Mesenchymal stem cell (in vitro differentiated cells and primary cell): ENCODE results near the gene ITGA2.

Experiments used
- DNase-seq: peaks from one replicate; pipeline ENCODE4 v3.0.0-alpha.2; 2013
- H2AFZ ChIP-seq: one replicate; pipeline ENCODE4 v1.6.1; 2013; ENCODE audit warnings: low read depth, mild to moderate bottlenecking, control low read depth, inconsistent platforms, low read length, moderate library complexity
- H2AK5ac ChIP-seq: 2 replicates; pipeline ENCODE4 v1.6.1; 2013; ENCODE audit warnings: low read length, moderate library complexity, mild to moderate bottlenecking, inconsistent platforms; ENCODE audit not compliant: severe bottlenecking
- H2BK120ac ChIP-seq: one replicate; pipeline ENCODE4 v1.6.1; 2013; ENCODE audit warnings: low read depth, mild to moderate bottlenecking, inconsistent platforms, low read length, moderate library complexity
- H2BK12ac ChIP-seq, 2 experiments: one replicate each; pipeline ENCODE4 v1.6.1; 2013; ENCODE audit warnings: inconsistent platforms in 2 of 2, low read length in 2 of 2, mild to moderate bottlenecking in 2 of 2, moderate library complexity in 2 of 2, control low read depth in 1 of 2
- H2BK15ac ChIP-seq: one replicate; pipeline ENCODE4 v1.6.1; 2013; ENCODE audit warnings: mild to moderate bottlenecking, low read depth, inconsistent platforms; ENCODE audit not compliant: poor library complexity, severe bottlenecking
- H2BK5ac ChIP-seq: 2 replicates; pipeline ENCODE4 v1.6.1; 2013; ENCODE audit warnings: low read depth, mild to moderate bottlenecking, low read length, control low read depth, inconsistent platforms; ENCODE audit not compliant: poor library complexity, severe bottlenecking
- H3K14ac ChIP-seq, 2 experiments: one replicate each; pipeline ENCODE4 v1.6.1; 2013; ENCODE audit warnings: inconsistent platforms in 2 of 2, low read length in 2 of 2, control low read depth in 1 of 2, mild to moderate bottlenecking in 1 of 2, moderate library complexity in 1 of 2
- H3K18ac ChIP-seq, 2 experiments: one replicate each; pipeline ENCODE4 v1.6.1; 2013; ENCODE audit warnings: inconsistent platforms in 2 of 2, low read length in 2 of 2, control low read depth in 1 of 2, low read depth in 1 of 2, mild to moderate bottlenecking in 1 of 2
- H3K23ac ChIP-seq, 2 experiments: one replicate each; pipeline ENCODE4 v1.6.1; 2013; ENCODE audit warnings: inconsistent platforms in 2 of 2, low read length in 2 of 2, mild to moderate bottlenecking in 2 of 2, moderate library complexity in 2 of 2, control low read depth in 1 of 2
- H3K27ac ChIP-seq: 2 replicates; pipeline ENCODE4 v1.5.1; 2013; ENCODE audit warnings: mild to moderate bottlenecking, moderate library complexity, low read length, control low read depth, inconsistent platforms; ENCODE audit not compliant: poor library complexity, severe bottlenecking
- H3K27me3 ChIP-seq, 2 experiments: 2 replicates each; pipeline versions ENCODE4 v1.6.1 to v1.7.0; 2013; ENCODE audit warnings: low read length in 2 of 2, mild to moderate bottlenecking in 2 of 2, moderate library complexity in 2 of 2, control low read depth in 1 of 2, inconsistent platforms in 1 of 2; ENCODE audit not compliant: control insufficient read depth in 1 of 2, insufficient read depth in 1 of 2
- H3K36me3 ChIP-seq, 2 experiments: 2 replicates each; pipeline versions ENCODE4 v1.6.1 to v1.7.0; 2013; ENCODE audit warnings: low read length in 2 of 2, control low read depth in 1 of 2, inconsistent platforms in 1 of 2, low read depth in 1 of 2, mild to moderate bottlenecking in 1 of 2; ENCODE audit not compliant: insufficient read depth in 2 of 2, control insufficient read depth in 1 of 2
- H3K4ac ChIP-seq, 2 experiments: one replicate each; pipeline ENCODE4 v1.6.1; 2013; ENCODE audit warnings: inconsistent platforms in 2 of 2, low read length in 2 of 2, mild to moderate bottlenecking in 2 of 2, moderate library complexity in 2 of 2, control low read depth in 1 of 2, low read depth in 1 of 2
- H3K4me1 ChIP-seq: 2 replicates; pipeline ENCODE4 v1.6.1; 2013; ENCODE audit warnings: low read depth, low read length, control low read depth; ENCODE audit not compliant: control insufficient read depth, insufficient read depth
- H3K4me2 ChIP-seq: 2 replicates; pipeline ENCODE4 v1.6.1; 2013; ENCODE audit warnings: low read length, mild to moderate bottlenecking, inconsistent platforms; ENCODE audit not compliant: poor library complexity, severe bottlenecking
- H3K4me3 ChIP-seq, 2 experiments: 2 replicates each; pipeline versions ENCODE4 v1.5.1 to v1.7.0; 2013; ENCODE audit warnings: low read length in 2 of 2, mild to moderate bottlenecking in 2 of 2, control low read depth in 1 of 2, low read depth in 1 of 2; ENCODE audit not compliant: insufficient read depth in 1 of 2
- H3K79me1 ChIP-seq: replicated peaks from 2 replicates; pipeline ENCODE4 v1.6.1; 2013; ENCODE audit warnings: mild to moderate bottlenecking, control low read depth, low read length, inconsistent platforms; ENCODE audit not compliant: poor library complexity, severe bottlenecking
- H3K9ac ChIP-seq: 2 replicates; pipeline ENCODE4 v1.7.0; 2013; ENCODE audit warnings: mild to moderate bottlenecking, low read length, moderate library complexity
- H3K9me3 ChIP-seq: 2 replicates; pipeline ENCODE4 v1.7.0; 2013; ENCODE audit warnings: mild to moderate bottlenecking, low read length; ENCODE audit not compliant: control insufficient read depth
- H4K8ac ChIP-seq: one replicate; pipeline ENCODE4 v1.6.1; 2013; ENCODE audit warnings: inconsistent platforms, mild to moderate bottlenecking, low read length, moderate library complexity
- H4K91ac ChIP-seq: one replicate; pipeline ENCODE4 v1.6.1; 2013; ENCODE audit warnings: mild to moderate bottlenecking, low read length, inconsistent platforms
- WGBS: methylation state at CpG from one replicate; pipeline ENCODE4 v1.1.7; 2013; ENCODE audit warnings: mixed read lengths; 5-methylcytosine and 5-hydroxymethylcytosine counted together

ITGA2 gene

DNA sequence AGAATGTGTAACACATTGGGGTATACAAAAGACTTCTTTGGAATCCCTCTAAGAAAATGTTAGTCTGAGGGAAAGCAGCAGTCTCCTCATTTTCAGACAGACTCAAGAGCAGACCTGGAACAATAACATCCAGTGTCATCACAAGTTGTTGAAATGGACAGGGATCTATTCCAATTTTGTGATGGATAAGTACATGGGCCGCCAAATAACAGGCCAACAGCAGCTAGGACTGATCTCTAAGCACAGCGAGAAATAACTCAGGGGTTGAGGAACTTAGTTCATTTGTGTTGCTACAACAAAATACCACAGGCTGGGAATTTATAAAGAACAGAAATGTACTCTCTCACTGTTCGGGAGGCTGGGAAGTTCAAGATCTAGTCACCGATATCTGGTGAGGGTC is 7.6 kb upstream of the ITGA2 start:
- H3K79me1 ChIP-seq, result no peaks in the 10 kb centered on the region
- peaks cover 4% of the 10 kb centered on the region for H3K9me3 ChIP-seq
- H3K4ac ChIP-seq, result no peak overlapping the region
- no peak overlapping the region for H2BK15ac ChIP-seq
- 98% methylated on average over 3 of the region's 4 CpGs for WGBS
- H3K23ac ChIP-seq, result no peak overlapping the region
- H3K18ac ChIP-seq, result no peak overlapping the region
- no peak overlapping the region for H4K91ac ChIP-seq
- no peaks in the 10 kb centered on the region for H3K36me3 ChIP-seq
- H3K4me3 ChIP-seq, result no peak overlapping the region
- no peak overlapping the region for H2AFZ ChIP-seq
- no peak overlapping the region for H2BK5ac ChIP-seq
- H3K9ac ChIP-seq, result no peak overlapping the region
- H3K27ac ChIP-seq, result no peak overlapping the region
- no peak for DNase-seq
- H2AK5ac ChIP-seq, result no peak overlapping the region
- no peak overlapping the region for H2BK120ac ChIP-seq
- H3K4me2 ChIP-seq, result no peak overlapping the region
- H2BK12ac ChIP-seq, result no peak overlapping the region
- H3K4me1 ChIP-seq, result no peaks in the 10 kb centered on the region
- no peak overlapping the region for H3K14ac ChIP-seq
- no peaks in the 10 kb centered on the region for H3K27me3 ChIP-seq
- H4K8ac ChIP-seq, result no peak overlapping the region

- no peak overlapping the region for H3K4me2 ChIP-seq
- H2BK120ac ChIP-seq, result no peak overlapping the region
- H3K4me1 ChIP-seq, result peaks cover 4% of the 10 kb centered on the region
- H4K8ac ChIP-seq, result no peak overlapping the region
- H4K91ac ChIP-seq, result no peak overlapping the region
- H2AK5ac ChIP-seq, result no peak overlapping the region
- no peak overlapping the region for H2BK12ac ChIP-seq
- no peak overlapping the region for H3K14ac ChIP-seq
- 50% methylated on average over 1 of the region's 3 CpGs for WGBS
- no peaks in the 10 kb centered on the region for H3K27me3 ChIP-seq
- peak; percentile 68 for DNase-seq
- H3K27ac ChIP-seq, result no peak overlapping the region
- H3K23ac ChIP-seq, result no peak overlapping the region
- H3K4ac ChIP-seq, result no peak overlapping the region
- H3K36me3 ChIP-seq, result no peaks in the 10 kb centered on the region
- peak overlapping the region; percentile 28 for H3K9ac ChIP-seq
- no peak overlapping the region for H2BK15ac ChIP-seq
- no peak overlapping the region for H2AFZ ChIP-seq
- H2BK5ac ChIP-seq, result no peak overlapping the region
- no peaks in the 10 kb centered on the region for H3K79me1 ChIP-seq
- no peak overlapping the region for H3K4me3 ChIP-seq
- no peak overlapping the region for H3K18ac ChIP-seq
- H3K9me3 ChIP-seq, result no peaks in the 10 kb centered on the region
These were observed 5.2 kb upstream of the ITGA2 start for GRCh38 chr5:52983731-52984636.

DNA sequence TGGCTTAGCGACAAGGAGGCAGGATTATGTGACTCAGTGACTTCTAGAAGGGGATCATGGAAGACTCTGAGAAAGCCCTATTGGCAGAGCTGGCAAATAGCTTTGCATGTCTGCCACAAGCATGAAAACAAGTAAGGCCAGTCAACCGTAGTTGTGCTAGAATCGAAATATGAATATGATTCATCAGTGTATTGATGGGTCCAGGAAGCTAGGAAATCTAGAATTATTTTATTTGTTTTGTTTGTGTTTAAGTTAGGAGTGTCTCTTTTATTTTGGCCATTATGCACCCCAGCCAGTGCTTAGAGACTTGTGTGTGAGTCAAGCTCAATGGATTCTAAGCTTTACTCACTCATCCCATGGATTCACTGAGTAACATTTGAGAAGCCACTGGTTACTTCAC is 3.8 kb upstream of the ITGA2 start:
- no peak overlapping the region for H2AK5ac ChIP-seq
- H3K14ac ChIP-seq, result no peak overlapping the region
- no peak overlapping the region for H4K91ac ChIP-seq
- no peak overlapping the region for H3K4me3 ChIP-seq
- 92% methylated on average over 3 of the region's 3 CpGs for WGBS
- no peak overlapping the region for H2BK12ac ChIP-seq
- H3K27ac ChIP-seq, result no peak overlapping the region
- H3K27me3 ChIP-seq, result no peaks in the 10 kb centered on the region
- H3K36me3 ChIP-seq, result no peaks in the 10 kb centered on the region
- H3K18ac ChIP-seq, result no peak overlapping the region
- no peak for DNase-seq
- no peak overlapping the region for H3K9ac ChIP-seq
- H3K4me1 ChIP-seq, result peaks cover 7% of the 10 kb centered on the region
- no peak overlapping the region for H2BK120ac ChIP-seq
- H3K4ac ChIP-seq, result no peak overlapping the region
- H3K79me1 ChIP-seq, result no peaks in the 10 kb centered on the region
- no peak overlapping the region for H3K23ac ChIP-seq
- no peak overlapping the region for H2AFZ ChIP-seq
- no peak overlapping the region for H2BK5ac ChIP-seq
- H4K8ac ChIP-seq, result no peak overlapping the region
- no peak overlapping the region for H2BK15ac ChIP-seq
- H3K4me2 ChIP-seq, result no peak overlapping the region
- H3K9me3 ChIP-seq, result no peaks in the 10 kb centered on the region

GRCh38 chr5:52987711-52988331 is 1.3 kb upstream of the ITGA2 start:
- no peak overlapping the region for H3K4me3 ChIP-seq
- no peak overlapping the region for H2AK5ac ChIP-seq
- no peak overlapping the region for H3K23ac ChIP-seq
- no peaks in the 10 kb centered on the region for H3K9me3 ChIP-seq
- no peak overlapping the region for H2BK12ac ChIP-seq
- no peak overlapping the region for H2BK15ac ChIP-seq
- no peak overlapping the region for H4K91ac ChIP-seq
- H3K27me3 ChIP-seq, result no peaks in the 10 kb centered on the region
- no peak overlapping the region for H2AFZ ChIP-seq
- H3K4me1 ChIP-seq, result peaks cover 9% of the 10 kb centered on the region
- H3K14ac ChIP-seq, result no peak overlapping the region
- 58% methylated on average over 4 of the region's 4 CpGs for WGBS
- peaks cover 0 to 4% of the 10 kb centered on the region in 2 experiments for H3K36me3 ChIP-seq
- no peak overlapping the region for H2BK120ac ChIP-seq
- H3K79me1 ChIP-seq, result peaks cover 10% of the 10 kb centered on the region
- H2BK5ac ChIP-seq, result no peak overlapping the region
- H3K18ac ChIP-seq, result no peak overlapping the region
- no peak overlapping the region for H3K4me2 ChIP-seq
- H3K4ac ChIP-seq, result no peak overlapping the region
- H3K9ac ChIP-seq, result peak overlapping the region; percentile 86
- DNase-seq, result no peak
- no peak overlapping the region for H4K8ac ChIP-seq
- peak overlapping the region; percentile 51 for H3K27ac ChIP-seq
